ENCODE measurements around the gene IQCM.
"Not testable (repeated sequence)": the region's sequence is repeated elsewhere in the genome, so short reads cannot be mapped to it uniquely, and the experiment has no call there.

DNA sequence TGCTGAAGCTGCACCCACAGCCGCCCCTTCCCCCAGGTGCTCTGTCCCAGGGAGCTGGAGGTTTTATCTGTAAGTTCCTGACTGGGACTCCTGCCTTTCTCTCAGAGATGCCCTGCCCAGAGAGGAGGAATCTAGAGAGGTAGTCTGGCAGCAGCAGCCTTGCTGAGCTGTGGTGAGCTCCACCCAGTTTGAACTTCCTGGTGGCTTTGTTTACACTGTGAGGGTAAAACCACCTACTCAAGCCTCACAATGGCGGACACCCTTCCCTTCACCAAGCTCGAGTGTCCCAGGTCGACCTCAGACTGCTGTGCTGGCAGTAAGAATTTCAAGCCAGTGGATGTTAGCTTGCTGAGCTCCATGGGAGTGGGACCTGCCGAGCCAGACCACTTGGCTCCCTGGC lies 474.5 kb downstream of the IQCM start:
- TF ChIP-seq CTCF, POLR2A (IDR thresholded peaks at IDR 0.05): not testable (repeated sequence)
